GM21529 (cell line): ENCODE data around the gene UBA1.

Source experiments
- ATAC-seq: cut with Tn5 transposase; IDR thresholded peaks from one replicate; pipeline ENCODE4 v1.9.1; 2021; ENCODE audit not compliant: unreplicated experiment

Gene UBA1

DNA sequence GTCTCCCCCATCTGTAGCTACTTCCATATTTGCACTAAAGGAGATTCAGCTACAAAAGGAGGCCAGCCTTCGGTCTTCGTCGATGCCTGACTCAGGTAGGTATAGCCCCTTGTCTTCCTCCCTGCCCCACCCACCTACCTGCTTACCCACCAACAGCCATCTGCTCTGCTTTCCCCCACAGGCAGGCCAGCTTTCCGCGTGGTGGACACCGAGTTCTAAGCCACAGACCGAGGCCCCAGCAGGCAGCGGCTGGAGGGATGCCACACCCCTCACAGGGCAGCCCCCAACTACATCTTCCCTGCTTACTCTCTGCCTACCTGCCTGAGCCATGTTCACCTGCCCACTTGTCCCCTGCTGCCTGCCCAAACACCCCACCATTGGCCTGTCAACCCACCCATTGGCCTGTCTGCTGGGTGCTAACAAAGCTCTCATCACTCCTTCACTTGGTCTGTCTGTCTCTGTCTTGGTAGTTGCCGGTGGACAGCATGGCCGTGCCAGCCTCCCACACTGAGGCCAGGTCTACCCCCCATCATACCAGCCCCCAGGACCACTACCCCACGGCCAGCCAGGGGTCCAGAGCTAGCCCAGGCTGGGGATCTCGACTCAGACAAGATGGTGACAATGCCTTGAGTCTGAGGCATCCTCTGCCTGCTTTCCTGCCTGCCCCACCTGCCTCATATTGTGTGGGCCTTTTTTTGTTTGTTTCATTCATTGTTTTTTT lies 35.1 kb downstream of the UBA1 start:
- no peak for ATAC-seq

DNA sequence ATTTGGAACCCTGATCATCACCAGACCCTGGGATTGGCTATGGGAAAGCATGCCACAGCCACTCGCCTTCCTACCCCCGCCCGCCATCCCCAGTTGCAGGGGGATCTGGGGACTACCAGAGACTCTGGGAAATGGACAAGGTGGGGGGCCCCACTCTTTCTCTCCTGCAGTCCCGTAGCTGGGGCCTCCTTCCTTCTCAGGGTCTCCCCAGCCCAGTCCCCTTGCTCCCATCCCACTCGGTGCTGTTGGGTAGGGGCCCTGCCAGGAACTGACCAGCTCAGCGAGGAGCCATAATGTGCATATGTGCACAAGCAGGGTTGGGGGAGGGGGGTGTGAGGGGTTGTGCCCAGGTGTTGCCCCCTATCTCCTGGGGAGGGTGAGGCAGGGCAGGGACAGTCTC lies 35.8 kb downstream of the UBA1 start:
- no peak for ATAC-seq

DNA sequence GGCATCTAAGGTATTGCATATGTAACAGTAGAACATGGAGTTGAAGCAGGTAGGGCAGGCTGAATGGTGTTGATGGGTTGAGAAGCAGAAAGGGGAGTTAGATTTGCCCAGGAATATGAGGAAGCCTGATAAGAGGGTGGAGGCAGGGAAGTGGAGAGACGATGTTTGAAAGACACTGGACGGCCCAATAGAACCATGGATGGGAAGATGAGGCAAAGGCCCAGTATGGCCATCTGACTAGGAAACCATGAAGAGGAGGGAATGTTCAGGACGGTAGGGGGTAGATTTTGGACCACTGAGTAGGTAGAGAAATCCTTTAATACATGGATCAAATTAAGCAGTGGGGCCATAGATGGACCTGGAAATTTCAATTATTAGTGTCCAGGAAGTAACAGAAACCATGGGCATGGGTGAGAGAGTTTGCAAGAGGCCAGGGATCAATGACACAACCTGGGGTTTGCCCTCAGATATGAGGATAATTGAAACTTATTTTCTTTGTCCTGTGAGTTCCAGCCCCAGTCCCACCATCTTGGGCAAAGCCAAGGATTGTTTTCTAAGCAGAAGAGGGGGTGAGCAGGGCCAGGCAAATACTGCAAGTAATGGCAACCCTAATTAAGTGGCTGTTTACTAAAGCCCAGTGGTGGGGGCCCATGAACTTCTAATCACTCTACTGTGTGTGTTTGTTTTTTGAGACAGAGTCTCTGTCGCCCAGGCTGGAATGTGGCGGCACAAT lies 36.7 kb downstream of the UBA1 start:
- no peak for ATAC-seq

DNA sequence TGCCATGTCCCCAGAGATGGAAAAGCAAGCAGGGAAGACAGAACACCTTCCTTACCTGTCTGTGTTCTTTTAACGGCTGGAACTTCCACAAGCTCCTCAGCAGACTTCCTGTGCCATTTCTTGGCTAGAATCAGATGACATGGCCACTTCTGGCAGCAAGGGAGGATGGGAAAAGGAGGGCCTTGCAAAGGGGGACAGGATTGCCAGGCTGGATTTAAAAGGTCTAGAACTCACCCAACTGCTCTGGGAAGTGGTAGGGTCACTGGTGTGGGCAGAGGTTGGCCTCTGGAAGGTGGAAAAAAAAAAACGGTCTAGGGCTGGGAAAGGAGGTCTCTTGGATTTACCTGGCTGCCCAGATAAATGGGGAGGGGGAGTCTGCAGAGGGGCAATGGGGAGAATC lies 37.5 kb downstream of the UBA1 start:
- no peak for ATAC-seq

DNA sequence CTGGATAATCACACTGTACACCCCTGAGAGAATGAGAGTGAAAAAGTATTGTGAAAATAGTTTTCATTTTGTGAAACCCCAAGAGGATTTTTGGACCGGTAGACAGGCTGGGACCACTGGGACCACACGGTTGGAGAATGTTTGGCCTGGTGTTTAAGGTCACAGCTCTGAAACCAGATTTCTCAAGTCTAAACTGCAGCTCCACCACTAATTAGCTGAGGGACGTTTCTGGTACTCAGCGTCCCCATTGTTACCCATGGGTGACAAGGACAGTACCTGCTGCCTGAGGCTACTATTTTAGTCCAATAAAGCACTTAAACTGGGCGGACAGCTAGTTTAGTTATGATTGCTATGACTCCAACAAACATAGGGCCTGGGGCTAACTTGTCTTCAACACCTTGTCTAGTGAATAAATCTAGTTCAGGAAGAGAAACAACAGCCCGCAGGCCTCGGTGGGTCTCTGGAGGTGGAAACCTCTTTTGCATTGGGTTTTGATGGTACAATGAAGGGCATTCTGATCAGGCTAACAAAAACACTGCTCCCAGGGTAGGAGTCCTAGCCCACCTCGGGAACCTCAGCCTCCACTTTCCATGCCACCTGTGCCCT lies 38.7 kb downstream of the UBA1 start:
- ATAC-seq = no peak

DNA sequence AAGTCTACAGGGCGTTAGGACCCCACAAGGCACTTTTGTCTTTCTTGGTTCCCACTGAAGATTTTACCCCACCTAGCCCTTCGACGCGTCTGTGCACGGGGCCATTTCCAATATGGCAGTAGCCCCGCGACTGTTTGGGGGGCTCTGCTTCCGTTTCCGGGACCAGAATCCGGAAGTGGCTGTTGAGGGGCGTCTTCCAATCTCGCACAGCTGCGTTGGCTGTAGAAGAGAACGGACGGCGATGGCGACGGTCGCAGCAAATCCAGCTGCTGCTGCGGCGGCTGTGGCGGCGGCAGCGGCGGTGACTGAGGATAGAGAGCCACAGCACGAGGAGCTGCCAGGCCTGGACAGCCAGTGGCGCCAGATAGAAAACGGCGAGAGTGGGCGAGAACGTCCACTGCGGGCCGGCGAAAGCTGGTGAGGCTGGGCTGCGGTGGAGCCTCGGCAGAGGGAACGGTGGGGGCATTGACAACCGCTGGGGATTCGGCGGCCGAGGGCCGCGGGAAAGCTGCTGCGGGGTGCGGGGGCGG lies 39.2 kb downstream of the UBA1 start, which contains the start of gene USP11:
USP11 (plus strand) TSS at position 207 of the 530 bp plus-strand sequence; CDS start at position 242, 35 bp downstream.
- ATAC-seq = peak; percentile 29

DNA sequence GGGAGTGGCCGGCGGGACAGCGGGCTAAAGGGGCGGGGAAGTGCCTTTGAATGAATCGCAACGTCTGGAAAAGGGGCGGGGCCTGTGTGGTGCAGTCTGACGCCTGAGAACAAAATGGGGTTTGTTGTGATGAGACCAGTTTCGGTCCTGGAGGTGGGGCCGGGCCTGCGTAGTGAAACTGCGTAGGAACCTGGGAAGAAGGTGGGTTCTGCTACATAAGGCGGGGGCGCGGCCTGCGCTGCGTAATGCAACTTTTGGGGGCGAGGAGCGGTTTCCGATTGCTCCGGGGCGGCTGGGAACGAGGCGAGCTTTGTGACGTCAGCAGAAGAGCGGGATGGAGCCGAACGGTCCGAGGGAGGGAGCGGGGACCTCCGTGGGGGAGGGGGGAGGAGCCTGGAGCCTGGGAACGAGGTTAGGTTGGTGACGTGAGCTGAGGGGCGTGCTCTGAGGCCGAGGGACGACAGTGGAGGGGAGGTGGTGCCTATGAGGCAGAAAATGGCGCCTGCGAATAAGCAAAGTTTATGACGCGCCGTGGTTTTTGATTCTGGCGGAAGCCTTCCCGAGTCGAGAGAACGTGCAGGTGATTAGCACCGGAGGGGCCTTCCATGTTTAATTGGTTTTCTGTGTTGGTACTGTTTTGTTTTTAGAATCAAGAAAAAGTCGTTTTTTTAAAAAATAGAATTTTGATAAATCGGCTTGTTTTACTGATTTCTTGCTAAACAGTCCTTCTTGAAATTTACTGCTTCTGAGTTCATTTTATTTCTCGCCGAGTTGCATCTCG lies 39.9 kb downstream of the UBA1 start:
- ATAC-seq = peak; percentile 88

DNA sequence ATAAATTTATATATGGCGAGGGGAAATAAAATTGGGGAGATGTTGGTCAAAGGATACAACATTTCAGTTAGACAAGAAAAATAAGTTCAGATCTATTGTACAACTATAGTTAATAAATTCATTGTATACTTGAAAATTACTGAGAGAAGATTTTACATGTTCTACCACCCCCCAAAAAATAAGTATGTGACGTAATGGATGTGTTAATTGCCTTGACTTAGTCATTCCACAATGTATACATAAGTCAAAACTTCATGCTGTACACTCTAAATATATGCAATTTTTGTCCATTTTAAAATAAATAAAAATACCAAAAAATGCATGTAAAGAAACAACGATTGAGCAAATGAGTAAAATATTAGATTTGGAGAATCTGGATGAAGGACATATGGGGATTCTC lies 41.0 kb downstream of the UBA1 start:
- ATAC-seq = no peak

DNA sequence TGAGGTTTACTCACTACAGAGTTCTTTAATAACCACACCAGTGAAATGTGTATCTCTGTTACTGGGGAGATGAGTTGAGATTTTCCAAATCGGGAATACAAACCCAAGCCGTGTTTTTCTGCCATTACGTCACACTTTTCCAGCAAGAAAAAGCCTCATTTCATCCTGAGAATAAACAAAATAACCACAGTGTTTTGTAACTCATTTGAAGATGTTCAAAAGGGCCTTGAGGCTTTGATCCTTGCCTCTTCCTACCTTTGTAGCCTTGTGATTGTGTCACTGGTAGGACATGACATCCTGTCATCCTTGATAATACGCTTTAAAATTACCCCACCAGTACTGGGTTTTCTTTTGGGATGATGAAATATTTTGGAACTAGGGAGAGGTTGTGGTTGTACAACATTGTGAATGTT lies 42.1 kb downstream of the UBA1 start:
- no peak for ATAC-seq

DNA sequence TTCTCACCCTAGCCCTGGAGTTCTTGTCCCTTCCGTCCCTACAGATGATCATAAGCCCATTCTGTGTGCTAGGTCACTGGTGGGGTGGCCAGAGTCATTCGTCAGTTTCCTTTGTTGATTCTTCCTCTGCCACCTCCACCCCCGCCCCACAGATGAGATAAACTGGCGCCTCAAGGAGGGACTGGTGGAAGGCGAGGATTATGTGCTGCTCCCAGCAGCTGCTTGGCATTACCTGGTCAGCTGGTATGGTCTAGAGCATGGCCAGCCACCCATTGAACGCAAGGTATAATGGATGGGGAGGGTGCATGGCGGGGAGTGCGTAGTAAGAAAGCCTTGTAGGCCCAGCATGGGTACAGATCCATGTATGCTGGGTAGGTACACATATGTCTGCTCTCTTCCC lies 45.6 kb downstream of the UBA1 start:
- no peak for ATAC-seq

DNA sequence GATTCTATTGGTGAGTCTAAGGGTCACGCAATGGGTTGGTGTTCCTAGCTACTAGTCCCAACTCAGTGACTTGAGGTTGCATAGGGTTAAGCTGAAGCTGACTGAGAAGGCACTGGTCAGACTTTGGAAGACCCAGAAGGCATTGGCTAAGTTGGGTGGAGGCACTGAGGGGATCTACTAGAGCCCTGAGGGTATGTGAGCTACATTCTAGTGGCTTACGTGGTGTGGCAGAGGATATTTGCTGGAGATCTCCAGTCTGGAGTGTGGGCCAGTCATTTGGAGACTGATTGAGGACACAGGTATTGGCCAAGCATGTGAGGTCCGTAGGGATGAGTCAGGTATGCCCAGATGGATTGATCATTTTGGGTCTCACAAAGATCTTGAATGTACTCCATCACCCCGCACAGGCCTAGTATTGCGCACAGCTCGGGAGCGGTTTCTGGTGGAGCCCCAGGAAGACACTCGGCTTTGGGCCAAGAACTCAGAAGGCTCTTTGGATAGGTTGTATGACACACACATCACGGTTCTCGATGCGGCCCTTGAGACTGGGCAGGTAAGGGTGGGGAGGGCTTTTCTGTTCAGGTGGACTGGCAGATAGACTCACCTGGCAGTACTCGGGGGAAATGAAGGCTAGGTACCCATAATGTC lies 46.4 kb downstream of the UBA1 start:
- ATAC-seq = no peak

DNA sequence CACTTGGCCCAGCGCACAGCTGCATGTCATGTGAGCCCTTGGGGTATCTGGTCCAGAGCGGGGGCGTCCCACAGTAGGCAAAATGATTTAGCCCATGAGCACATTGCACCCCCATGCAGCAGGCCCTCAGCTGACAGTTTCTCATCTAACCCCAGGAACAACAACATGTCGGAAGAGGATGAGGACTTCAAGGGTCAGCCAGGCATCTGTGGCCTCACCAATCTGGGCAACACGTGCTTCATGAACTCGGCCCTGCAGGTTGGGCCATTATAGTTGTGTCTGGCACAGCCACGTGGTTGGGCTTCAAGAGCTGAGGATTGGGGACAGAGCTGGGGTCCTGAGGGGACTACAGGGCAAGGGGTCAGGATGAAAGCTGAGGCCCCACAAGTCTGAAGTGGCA lies 47.0 kb downstream of the UBA1 start:
- ATAC-seq = no peak

DNA sequence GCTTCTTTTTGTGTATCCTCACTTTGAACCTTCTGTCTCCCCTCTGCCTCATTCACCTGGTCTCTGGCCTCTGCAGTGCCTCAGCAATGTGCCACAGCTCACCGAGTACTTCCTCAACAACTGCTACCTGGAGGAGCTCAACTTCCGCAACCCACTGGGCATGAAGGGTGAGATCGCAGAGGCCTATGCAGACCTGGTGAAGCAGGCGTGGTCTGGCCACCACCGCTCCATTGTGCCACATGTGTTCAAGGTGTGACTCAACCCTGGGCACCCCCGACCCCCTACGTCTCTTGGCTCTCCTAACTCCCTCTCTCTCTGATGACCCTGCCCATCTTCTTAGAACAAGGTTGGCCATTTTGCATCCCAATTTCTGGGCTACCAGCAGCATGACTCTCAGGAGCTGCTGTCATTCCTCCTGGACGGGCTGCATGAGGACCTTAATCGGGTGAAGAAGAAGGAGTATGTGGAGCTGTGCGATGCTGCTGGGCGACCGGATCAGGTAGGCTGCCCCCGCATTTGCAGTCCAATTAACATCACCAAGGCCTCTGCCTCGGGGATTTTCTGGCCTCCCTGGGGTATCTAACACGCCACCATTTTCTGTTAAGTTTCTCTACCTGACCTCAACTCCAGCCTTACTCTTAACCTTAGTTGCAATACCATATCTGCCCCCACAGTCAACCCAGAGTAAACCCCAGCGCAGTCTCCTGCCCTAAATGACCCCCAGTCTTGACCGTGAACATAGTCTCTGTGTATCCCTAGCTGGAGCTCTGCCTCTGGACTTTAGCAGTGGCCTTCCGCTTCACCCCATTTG lies 47.8 kb downstream of the UBA1 start:
- no peak for ATAC-seq

DNA sequence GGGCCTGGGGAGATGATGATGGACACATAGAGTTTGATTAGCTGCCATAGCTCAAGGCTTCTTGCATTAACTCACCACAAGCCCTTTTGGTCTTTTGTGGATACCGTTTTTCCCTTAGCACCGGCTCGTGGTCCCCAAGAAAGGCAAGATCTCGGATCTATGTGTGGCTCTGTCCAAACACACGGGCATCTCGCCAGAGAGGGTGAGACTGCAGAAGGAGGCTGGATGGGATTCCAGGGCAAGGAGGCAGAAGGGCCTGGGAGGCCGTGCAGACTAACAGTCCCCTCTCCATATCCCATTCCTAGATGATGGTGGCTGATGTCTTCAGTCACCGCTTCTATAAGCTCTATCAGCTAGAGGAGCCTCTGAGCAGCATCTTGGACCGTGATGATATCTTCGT lies 48.7 kb downstream of the UBA1 start:
- no peak for ATAC-seq

DNA sequence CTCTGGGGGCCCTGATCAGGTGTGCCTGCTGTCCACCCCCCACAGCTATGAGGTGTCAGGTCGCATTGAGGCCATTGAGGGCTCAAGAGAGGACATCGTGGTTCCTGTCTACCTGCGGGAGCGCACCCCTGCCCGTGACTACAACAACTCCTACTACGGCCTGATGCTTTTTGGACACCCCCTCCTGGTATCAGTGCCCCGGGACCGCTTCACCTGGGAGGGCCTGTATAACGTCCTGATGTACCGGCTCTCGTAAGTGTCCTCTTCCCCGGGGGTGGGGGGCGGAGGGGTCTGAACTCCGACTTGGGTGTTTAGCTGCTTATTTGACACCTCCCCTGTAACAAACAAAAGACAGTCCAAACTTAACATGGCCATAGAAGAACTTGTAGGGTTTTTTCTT lies 49.7 kb downstream of the UBA1 start:
- ATAC-seq = no peak

DNA sequence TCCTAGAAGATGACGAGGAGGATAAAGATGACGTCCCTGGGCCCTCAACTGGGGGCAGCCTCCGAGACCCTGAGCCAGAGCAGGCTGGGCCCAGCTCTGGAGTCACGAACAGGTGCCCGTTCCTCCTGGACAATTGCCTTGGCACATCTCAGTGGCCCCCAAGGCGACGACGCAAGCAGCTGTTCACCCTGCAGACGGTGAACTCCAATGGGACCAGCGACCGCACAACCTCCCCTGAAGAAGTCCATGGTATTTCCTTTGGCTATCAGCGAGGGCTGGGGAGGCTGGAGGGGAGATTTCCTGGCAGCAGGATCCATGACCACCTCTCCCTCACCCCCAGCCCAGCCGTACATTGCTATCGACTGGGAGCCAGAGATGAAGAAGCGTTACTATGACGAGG lies 51.0 kb downstream of the UBA1 start:
- ATAC-seq = no peak

DNA sequence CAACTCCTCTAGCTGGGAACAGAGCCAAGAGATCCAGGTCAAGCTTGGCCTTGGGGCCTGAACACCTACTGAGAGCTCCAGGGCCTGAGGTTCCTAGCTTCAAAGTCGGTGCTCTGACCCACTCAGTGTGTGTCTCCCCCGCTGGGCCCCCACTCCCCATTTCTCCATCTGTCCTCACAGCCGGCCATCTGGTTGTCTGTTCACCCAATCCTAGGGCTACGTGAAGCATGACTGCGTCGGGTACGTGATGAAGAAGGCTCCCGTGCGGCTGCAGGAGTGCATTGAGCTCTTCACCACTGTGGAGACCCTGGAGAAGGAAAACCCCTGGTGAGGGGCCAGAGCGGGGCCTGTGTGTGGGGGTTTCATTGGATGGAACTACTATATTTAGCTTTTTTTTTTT lies 51.5 kb downstream of the UBA1 start:
- ATAC-seq = no peak

DNA sequence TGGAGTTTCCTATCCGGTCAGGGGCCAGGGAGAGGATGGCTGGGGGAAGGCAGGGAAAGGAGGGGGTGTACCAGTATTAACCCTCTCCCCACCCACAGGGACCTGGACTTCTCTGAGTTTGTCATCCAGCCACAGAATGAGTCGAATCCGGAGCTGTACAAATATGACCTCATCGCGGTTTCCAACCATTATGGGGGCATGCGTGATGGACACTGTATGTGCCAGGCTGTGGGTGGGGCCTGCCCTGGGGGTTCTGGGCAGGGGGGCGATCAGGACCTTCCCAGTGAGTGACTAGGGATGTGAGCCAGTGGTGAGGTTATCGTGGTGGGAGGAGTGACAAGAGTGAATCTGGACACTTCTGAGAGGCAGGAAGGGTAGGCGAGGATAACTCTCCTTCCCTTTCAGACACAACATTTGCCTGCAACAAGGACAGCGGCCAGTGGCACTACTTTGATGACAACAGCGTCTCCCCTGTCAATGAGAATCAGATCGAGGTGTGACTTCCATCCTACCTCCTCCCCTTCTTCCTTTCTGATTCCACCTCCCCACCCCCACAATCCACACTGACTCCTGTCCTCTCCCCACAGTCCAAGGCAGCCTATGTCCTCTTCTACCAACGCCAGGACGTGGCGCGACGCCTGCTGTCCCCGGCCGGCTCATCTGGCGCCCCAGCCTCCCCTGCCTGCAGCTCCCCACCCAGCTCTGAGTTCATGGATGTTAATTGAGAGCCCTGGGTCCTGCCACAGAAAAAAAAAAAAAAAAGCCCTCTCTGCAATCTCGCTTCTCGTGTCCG lies 53.8 kb downstream of the UBA1 start:
- no peak for ATAC-seq

DNA sequence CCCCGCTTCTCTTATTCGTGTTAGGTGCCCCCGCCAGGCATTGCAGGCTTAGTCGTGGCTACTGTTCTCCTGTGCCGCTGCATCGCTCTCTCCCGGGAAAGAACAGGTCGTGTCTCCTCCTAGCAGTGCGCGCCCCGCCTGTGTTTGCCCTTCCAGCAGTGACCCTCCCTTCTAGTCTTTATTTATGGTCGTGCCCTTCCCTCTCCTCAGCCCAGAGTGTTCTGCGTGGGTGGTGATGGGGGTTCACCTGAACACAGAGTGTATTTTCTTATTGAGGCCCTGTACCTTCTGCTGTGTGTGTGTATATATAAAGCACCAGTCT lies 54.3 kb downstream of the UBA1 start:
- no peak for ATAC-seq
